Hepatocyte (in vitro differentiated cells): ENCODE data around the gene SIX6. TPM values are rescaled to one million over a fixed set of nuclear protein-coding genes. Genes with fewer than 3 reads are reported as not detected.

Source experiments
- polyA plus RNA-seq: library from polyadenylated mRNA; unstranded; fragments of >200 nt; fragmentation: Nextera tagmentation; extraction: Ambion mirVana; gene quantifications from 2 replicates; pipeline ENCODE4 v1.2.1, GENCODE V29; 2016
- small RNA-seq: library from RNA; depleted of rRNA; stranded (forward); fragments of <200 nt; gene quantifications from one replicate; pipeline ENCODE3, GENCODE V24; 2014
- total RNA-seq: library from RNA; depleted of rRNA; stranded (reverse); fragments of >200 nt; gene quantifications from 2 replicates; pipeline ENCODE4 v1.2.3, GENCODE V29; 2014

Gene SIX6
- total and polyA plus RNA-seq, 2 experiments from 2014 or later, result not detected

Small RNA genes within 50 kb of the gene (small RNA-seq; reads per million reads assigned to genes)
- not detected for gene AL049874.4

Other genes starting within 250 kb of the SIX6 start
- gene C14orf39, start 23.1 kb upstream of the SIX6 start, total RNA-seq, result 0.28 and 0.37 TPM in 2 replicates
- 0.45 TPM in 1 of 2 replicates, not detected in the other for gene C14orf39, start 23.1 kb upstream of the SIX6 start, polyA plus RNA-seq
- 6.3 and 6.5 TPM in 2 replicates for gene SIX1, start 140.3 kb downstream of the SIX6 start, total RNA-seq
- 5.2 and 5.9 TPM in 2 replicates for gene SIX1, start 140.3 kb downstream of the SIX6 start, polyA plus RNA-seq
- 6.7 and 7.0 TPM in 2 replicates for gene SIX4, start 215.2 kb downstream of the SIX6 start, total RNA-seq
- gene SIX4, start 215.2 kb downstream of the SIX6 start, polyA plus RNA-seq, result 1.1 and 1.7 TPM in 2 replicates
- gene MNAT1, start 225.6 kb downstream of the SIX6 start, total RNA-seq, result 39.9 and 60.9 TPM in 2 replicates
- 30.0 and 34.4 TPM in 2 replicates for gene MNAT1, start 225.6 kb downstream of the SIX6 start, polyA plus RNA-seq